Activated T-cell treated with anti-CD3 and anti-CD28 coated beads for 1 hour (primary cell): ENCODE data around the gene FGFR4.

ENCODE experiments used
- DNase-seq: peaks from one replicate; pipeline ENCODE4 v3.0.0-alpha.2; 2020; ENCODE audit warnings: low read depth

The FGFR4 gene

DNA sequence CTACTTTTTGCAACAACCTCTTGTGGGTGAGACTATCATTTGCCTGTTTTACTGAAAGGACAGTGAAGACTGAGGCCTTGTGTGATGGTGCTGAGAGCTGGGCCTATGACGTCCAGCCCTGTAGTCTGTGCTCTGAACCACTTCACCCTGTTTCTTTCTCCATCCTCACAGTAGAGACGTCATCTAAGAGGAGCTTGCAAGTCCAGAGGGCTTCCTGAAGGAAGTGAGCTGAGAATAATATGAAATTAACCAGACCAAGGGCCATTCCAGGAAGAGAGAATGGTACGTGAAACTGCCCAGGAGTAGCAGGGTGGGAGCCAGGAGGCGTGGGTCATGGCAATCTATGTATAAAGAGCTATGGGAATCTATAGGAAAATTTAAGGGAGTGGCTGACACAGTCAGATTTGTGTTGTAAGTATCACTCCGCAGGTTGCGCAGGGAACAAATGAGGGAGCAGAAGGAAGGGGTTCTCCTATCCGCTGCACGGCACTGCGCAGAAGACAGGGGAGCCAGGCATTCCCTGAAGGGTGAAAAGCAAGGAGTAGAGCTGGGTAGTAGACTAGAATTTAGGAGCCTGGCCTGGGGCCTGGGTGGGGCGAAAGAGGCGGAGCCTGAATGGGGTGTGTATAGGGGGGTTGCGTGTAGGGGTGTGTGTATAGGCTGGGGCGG lies 596 bp upstream of the FGFR4 start:
- DNase-seq, result no peak

DNA sequence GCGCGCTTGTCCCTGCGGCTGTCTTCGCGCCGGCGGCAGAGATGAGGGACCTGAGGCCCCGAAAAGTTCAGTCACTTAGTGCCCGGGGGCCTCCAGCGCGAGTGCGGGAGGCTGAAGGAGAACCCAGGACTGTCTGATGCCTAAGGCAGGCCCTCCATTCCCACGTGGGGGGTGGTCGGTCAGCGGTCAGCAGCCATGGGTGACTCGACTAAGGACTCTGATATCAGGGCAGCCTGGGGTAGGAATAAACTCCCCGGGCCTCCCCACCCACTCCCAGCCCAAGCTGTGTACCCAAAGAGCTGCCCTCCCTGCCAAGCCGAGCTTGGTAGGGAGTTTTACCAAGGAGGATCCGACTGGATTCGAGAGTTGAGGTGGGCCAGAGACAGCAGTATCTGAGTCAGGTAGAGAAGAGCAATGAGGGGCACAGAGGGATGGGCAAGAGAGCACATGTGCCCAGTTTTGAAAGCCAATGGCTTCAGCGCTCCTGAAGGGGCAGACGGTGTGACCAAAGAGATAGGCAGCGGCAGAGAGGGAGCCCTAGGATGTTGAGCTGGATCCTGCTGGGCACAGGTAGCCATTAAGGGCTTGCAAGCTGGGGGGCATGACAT lies 787 bp downstream of the FGFR4 start:
- DNase-seq, result no peak

- DNase-seq, result no peak
Measured at GRCh38 chr5:177089127-177089526, 2.4 kb downstream of the FGFR4 start.

- DNase-seq, result no peak
Measured at GRCh38 chr5:177089825-177090641, 3.3 kb downstream of the FGFR4 start.

GRCh38 chr5:177090813-177091212 lies 4.1 kb downstream of the FGFR4 start:
- DNase-seq, result no peak

- DNase-seq, result no peak
Measured at GRCh38 chr5:177091232-177091631, 4.5 kb downstream of the FGFR4 start.

GRCh38 chr5:177092178-177093081 lies 5.7 kb downstream of the FGFR4 start:
- no peak for DNase-seq

DNA sequence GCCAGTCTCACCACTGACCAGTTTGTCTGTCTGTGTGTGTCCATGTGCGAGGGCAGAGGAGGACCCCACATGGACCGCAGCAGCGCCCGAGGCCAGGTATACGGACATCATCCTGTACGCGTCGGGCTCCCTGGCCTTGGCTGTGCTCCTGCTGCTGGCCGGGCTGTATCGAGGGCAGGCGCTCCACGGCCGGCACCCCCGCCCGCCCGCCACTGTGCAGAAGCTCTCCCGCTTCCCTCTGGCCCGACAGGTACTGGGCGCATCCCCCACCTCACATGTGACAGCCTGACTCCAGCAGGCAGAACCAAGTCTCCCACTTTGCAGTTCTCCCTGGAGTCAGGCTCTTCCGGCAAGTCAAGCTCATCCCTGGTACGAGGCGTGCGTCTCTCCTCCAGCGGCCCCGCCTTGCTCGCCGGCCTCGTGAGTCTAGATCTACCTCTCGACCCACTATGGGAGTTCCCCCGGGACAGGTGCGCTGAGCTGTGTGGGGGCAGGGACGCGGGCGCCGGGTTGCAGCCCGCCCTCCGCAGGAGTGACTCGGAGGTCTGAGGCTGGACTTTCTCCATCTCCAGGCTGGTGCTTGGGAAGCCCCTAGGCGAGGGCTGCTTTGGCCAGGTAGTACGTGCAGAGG lies 6.5 kb downstream of the FGFR4 start:
- DNase-seq, result no peak

- DNase-seq, result no peak
Measured at GRCh38 chr5:177093803-177094202, 7.1 kb downstream of the FGFR4 start.

DNA sequence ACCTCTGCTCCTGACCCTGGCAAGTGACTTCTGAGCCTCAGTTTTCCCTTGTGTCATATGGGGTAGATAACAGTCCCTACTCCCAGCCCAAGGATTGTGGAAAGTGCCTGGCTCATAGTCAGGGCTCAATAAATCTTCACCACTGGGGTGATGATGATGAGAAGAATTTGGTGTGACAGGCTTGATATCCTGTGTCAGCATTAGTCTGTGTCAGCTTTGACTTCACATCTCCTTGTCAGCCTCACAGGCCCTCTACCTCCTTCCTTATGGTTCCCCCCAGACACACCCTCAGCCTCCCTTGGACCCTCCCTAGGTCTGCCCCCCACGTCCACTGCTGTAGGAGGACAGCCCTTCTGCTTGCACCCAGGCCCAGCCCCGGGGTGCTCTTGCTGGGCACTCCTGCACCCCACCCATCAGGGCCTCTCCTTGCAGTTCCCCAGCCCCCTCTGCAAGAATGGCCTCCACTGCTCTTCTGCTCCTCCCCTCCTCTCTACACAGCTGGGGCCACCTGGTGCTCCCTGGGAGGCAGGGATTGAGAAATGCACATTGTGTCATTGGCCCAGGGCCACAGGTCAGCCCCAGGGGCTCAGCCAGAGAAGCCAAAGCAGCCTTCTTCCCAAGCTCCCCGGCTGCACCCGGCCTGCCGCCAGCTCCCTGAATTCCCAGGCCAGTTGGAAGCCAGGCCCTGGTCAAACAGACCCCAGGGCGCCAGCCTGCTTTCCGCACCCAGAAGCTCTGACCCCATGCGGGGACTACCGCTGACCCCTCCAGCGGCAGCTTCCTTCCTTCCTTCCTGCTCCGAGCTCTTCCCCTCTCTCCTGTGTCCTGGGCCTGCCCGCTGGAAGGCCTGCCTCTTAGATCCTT lies 7.7 kb downstream of the FGFR4 start:
- no peak for DNase-seq

- no peak for DNase-seq
Measured at GRCh38 chr5:177095088-177095669, 8.5 kb downstream of the FGFR4 start.

DNA sequence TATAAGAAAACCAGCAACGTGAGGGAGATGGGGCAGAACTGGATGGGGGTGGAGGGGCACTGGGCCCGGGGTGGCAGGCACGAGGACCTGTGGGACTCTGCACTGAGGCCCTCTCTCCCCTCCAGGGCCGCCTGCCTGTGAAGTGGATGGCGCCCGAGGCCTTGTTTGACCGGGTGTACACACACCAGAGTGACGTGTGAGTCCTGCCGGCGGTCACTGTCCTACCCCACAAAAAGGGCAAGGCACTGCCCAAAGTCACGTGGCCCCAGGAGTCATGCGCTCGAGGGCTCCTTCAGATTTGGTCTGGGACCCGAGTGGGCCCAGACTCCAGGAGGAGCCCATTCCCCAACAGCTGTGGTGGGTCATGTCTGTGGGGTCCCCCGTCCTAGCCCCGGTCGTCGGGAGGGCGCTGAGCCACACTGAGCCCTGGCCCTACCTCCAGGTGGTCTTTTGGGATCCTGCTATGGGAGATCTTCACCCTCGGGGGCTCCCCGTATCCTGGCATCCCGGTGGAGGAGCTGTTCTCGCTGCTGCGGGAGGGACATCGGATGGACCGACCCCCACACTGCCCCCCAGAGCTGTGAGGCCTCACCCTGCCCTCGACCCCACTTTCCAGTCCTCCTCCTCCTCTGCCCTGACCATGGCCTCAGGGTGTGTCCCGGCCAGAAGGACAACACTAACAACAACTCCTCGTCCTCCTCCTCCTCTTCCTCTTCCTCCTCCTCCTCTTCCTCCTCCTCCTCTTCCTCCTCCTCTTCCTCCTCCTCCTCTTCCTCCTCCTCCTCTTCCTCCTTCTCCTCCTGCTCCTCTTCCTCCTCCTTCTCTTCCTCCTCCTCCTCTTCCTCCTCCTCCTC lies 9.7 kb downstream of the FGFR4 start:
- no peak for DNase-seq

DNA sequence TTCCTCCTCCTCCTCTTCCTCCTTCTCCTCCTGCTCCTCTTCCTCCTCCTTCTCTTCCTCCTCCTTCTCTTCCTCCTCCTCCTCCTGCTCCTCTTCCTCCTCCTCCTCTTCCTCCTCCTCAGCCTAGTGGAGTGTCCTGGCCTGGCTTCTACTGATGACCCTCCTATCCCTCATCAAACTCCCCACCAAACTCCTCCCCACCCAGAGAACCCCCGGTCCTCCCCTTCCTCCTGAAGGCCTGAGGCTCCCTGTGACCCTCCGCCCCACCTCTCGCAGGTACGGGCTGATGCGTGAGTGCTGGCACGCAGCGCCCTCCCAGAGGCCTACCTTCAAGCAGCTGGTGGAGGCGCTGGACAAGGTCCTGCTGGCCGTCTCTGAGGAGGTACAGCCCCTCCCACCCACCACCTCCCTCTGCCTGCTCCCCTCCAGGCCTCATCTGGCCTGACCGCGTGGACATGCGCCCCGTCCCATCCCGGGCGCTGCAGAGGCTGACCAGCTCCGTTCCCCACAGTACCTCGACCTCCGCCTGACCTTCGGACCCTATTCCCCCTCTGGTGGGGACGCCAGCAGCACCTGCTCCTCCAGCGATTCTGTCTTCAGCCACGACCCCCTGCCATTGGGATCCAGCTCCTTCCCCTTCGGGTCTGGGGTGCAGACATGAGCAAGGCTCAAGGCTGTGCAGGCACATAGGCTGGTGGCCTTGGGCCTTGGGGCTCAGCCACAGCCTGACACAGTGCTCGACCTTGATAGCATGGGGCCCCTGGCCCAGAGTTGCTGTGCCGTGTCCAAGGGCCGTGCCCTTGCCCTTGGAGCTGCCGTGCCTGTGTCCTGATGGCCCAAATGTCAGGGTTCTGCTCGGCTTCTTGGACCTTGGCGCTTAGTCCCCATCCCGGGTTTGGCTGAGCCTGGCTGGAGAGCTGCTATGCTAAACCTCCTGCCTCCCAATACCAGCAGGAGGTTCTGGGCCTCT lies 10.6 kb downstream of the FGFR4 start:
- DNase-seq, result no peak

GRCh38 chr5:177098120-177098469 lies 11.4 kb downstream of the FGFR4 start:
- no peak for DNase-seq

GRCh38 chr5:177098470-177099141 lies 11.9 kb downstream of the FGFR4 start:
- no peak for DNase-seq

GRCh38 chr5:177099422-177100093 lies 12.8 kb downstream of the FGFR4 start:
- DNase-seq, result no peak

DNA sequence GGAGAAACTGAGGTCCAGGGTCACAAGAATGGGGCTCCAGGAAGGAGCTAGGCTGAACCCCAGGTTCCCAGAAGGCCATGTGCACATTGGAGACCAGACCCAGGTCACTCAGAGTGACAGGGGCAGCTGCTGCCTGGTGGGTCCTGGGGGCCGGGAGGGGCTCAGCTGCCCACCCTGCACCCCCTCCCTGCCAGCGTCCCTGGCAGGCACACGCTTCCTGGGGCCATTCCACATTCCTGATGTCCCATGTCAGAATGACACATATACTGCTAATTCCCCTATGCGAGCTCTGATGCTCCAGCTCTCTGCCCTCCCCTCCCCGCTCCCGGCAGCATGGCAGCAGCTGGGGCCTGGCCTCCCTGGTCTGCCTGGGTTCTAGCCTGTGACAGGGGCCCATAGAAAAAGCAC lies 14.0 kb downstream of the FGFR4 start:
- DNase-seq, result no peak
